ENCODE results near the gene C22orf23.
"Not testable (repeated sequence)": the region's sequence is repeated elsewhere in the genome, so short reads cannot be mapped to it uniquely, and the experiment has no call there.

The C22orf23 gene

GRCh38 chr22:37953062-37953436, 352 bp downstream of the C22orf23 start:
- no peak for DNase-seq

GRCh38 chr22:37952629-37953028, 772 bp downstream of the C22orf23 start:
- DNase-seq, result not testable (repeated sequence)

GRCh38 chr22:37951305-37951704, 2.1 kb downstream of the C22orf23 start:
- DNase-seq, result no peak

GRCh38 chr22:37947142-37947795, 6.1 kb downstream of the C22orf23 start:
- not testable (repeated sequence) for DNase-seq

GRCh38 chr22:37944423-37944822, 9.0 kb downstream of the C22orf23 start:
- DNase-seq, result not testable (repeated sequence)

- DNase-seq, result no peak
Measured at GRCh38 chr22:37943825-37944198, 9.6 kb downstream of the C22orf23 start.

GRCh38 chr22:37943136-37943824, 10.1 kb downstream of the C22orf23 start:
- no peak for DNase-seq

- DNase-seq, result no peak
Measured at GRCh38 chr22:37942133-37942532, 11.3 kb downstream of the C22orf23 start.

GRCh38 chr22:37940698-37941376, 12.6 kb downstream of the C22orf23 start:
- DNase-seq, result no peak

GRCh38 chr22:37933711-37934376, 19.6 kb downstream of the C22orf23 start:
- DNase-seq, result peak; percentile 79 to 81

- no peak for DNase-seq
Measured at GRCh38 chr22:37932821-37933578, 20.4 kb downstream of the C22orf23 start.

GRCh38 chr22:37932401-37932800, 21.0 kb downstream of the C22orf23 start:
- no peak for DNase-seq

- DNase-seq, result no peak
Measured at GRCh38 chr22:37931893-37932389, 21.5 kb downstream of the C22orf23 start.

- DNase-seq, result no peak
Measured at GRCh38 chr22:37930952-37931440, 22.4 kb downstream of the C22orf23 start.

- DNase-seq, result no peak
Measured at GRCh38 chr22:37930270-37930951, 23.0 kb downstream of the C22orf23 start.

- DNase-seq, result no peak
Measured at GRCh38 chr22:37929390-37929789, 24.0 kb downstream of the C22orf23 start.

- DNase-seq, result no peak
Measured at GRCh38 chr22:37927637-37927936, 25.8 kb downstream of the C22orf23 start.

- DNase-seq, result no peak
Measured at GRCh38 chr22:37926771-37927636, 26.4 kb downstream of the C22orf23 start.

GRCh38 chr22:37926358-37926757, 27.0 kb downstream of the C22orf23 start:
- no peak for DNase-seq

GRCh38 chr22:37925767-37926166, 27.6 kb downstream of the C22orf23 start:
- no peak for DNase-seq

GRCh38 chr22:37925330-37925729, 28.1 kb downstream of the C22orf23 start:
- DNase-seq, result no peak

Measured in CD4-positive, alpha-beta T cell treated with Interleukin-1 beta for 1 hour (primary cell).